ENCODE results near the gene ATP8A2. TPM values are rescaled to one million over a fixed set of nuclear protein-coding genes. Genes with fewer than 3 reads are reported as not detected.

The ATP8A2 gene
- total and polyA plus RNA-seq, 9 of the 15 experiments (the other 6 are each of a cell fraction or from before 2014, with no cell fraction given): under 0.01 to 0.33 (median 0.06) TPM; not detected in 4

DNA sequence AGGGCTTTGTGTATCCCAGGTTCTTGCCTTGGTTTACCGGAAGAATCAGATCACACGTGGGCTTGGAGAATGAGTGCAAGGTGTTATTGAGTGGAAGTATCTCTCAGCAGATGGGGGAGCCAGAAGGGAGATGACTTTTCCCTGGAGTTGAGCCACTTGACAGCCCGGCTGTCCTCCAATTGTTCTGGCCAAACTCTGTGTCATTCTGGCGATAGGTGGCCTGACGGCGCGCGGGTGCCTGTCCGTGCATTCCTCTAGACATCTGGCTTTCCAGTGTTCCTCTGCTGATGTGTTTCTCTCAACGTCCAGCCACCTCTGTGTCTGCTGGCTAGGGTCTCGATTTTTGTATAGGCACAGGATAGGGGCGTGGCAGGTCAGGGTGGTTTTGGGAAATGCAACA is 498.2 kb downstream of the ATP8A2 start:
- H3K4me3 ChIP-seq: no peak overlapping the region
- 0% methylated on average over 12 of the region's 12 CpGs for WGBS (ENCODE audit: insufficient coverage, low coverage, missing lambda C conversion rate)
- ATAC-seq (no peak), DNase-seq (ENCODE audit: extremely low read depth in 1 of 4, low spot score in 3 of 4) (no peak), FAIRE-seq (no peak)
- intact Hi-C loops (cut with micrococcal nuclease): no loop called here
- no peaks in the 10 kb centered on the region; a peak in 1 of 5 replicates for H3K27me3 ChIP-seq (ENCODE audit: control insufficient read depth in 2 of 2, insufficient read depth in 2 of 2, low read length in 2 of 2)
- no peaks in the 10 kb centered on the region for H3K9me1 ChIP-seq (ENCODE audit: control insufficient read depth, insufficient read depth, low read length)
- H2AFZ ChIP-seq (ENCODE audit: low read depth, low read length): no peak overlapping the region
- H3K27ac ChIP-seq (ENCODE audit: extremely low read depth, low read depth, low read length): no peak overlapping the region
- no peak overlapping the region for H3K9ac ChIP-seq (ENCODE audit: insufficient read depth in 1 of 2, low read depth in 2 of 2, low read length in 2 of 2)
- no peak overlapping the region for H3K4me2 ChIP-seq (ENCODE audit: insufficient read depth, low read length)
- ChIA-PET CTCF (ENCODE audit: low intra/inter-chr PET ratio) (no interaction called here), POLR2A (no interaction called here)
- in situ Hi-C loops (cut with MboI): no loop called here
- H3K79me2 ChIP-seq (ENCODE audit: control insufficient read depth, insufficient read depth, low read length): no peaks in the 10 kb centered on the region
- no peaks in the 10 kb centered on the region for H4K20me1 ChIP-seq (replicated peaks; ENCODE audit: control insufficient read depth, insufficient read depth, low read length)
- H3K4me1 ChIP-seq (replicated peaks in 1 of 2; ENCODE audit: control insufficient read depth in 2 of 2, insufficient read depth in 2 of 2, low read length in 2 of 2): no peaks in the 10 kb centered on the region
- no peaks in the 10 kb centered on the region for H3K36me3 ChIP-seq (ENCODE audit: control insufficient read depth, insufficient read depth, low read length)
- no TSS peak for BruUV-seq (replicated peaks)
- no peaks in the 10 kb centered on the region for H3K9me3 ChIP-seq (replicated peaks; ENCODE audit: control insufficient read depth, insufficient read depth, low read depth, low read length)
- no peak for TF ChIP-seq ZNF584 (CRISPR knock-in tag; IDR thresholded peaks at IDR 0.05; ENCODE audit: low read depth)
- no peak for TF ChIP-seq ZNF239 (CRISPR knock-in tag; IDR thresholded peaks at IDR 0.05)
- TF ChIP-seq, protein P1, sequence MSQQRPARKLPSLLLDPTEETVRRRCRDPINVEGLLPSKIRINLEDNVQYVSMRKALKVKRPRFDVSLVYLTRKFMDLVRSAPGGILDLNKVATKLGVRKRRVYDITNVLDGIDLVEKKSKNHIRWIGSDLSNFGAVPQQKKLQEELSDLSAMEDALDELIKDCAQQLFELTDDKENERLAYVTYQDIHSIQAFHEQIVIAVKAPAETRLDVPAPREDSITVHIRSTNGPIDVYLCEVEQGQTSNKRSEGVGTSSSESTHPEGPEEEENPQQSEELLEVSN (IDR thresholded peaks at IDR 0.05; ENCODE audit: borderline replicate concordance in 1 of 2, extremely low read depth in 1 of 2, insufficient read depth in 1 of 2, insufficient read length in 1 of 2, low read depth in 1 of 2, low read length in 1 of 2, poor library complexity in 1 of 2, severe bottlenecking in 1 of 2): no peak
- TF ChIP-seq ARNT (IDR thresholded peaks at IDR 0.05): no peak
- no peak for TF ChIP-seq HDAC3 (IDR thresholded peaks at IDR 0.05; ENCODE audit: borderline replicate concordance, partially characterized antibody)
- no peak for TF ChIP-seq SMAD3 (CRISPR knock-in tag; conservative IDR thresholded peaks at IDR 0.05)
- TF ChIP-seq, protein P2, sequence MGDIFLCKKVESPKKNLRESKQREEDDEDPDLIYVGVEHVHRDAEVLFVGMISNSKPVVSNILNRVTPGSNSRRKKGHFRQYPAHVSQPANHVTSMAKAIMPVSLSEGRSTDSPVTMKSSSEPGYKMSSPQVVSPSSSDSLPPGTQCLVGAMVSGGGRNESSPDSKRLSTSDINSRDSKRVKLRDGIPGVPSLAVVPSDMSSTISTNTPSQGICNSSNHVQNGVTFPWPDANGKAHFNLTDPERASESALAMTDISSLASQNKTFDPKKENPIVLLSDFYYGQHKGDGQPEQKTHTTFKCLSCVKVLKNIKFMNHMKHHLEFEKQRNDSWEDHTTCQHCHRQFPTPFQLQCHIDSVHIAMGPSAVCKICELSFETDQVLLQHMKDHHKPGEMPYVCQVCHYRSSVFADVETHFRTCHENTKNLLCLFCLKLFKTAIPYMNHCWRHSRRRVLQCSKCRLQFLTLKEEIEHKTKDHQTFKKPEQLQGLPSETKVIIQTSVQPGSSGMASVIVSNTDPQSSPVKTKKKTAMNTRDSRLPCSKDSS (IDR thresholded peaks at IDR 0.05; ENCODE audit: low read depth, partially characterized antibody): no peak
- no peak for TF ChIP-seq ZNF274 (IDR thresholded peaks at IDR 0.05; ENCODE audit: borderline replicate concordance, low read depth, low read length)

Data from K562 (cell line).